MM.1S (cell line): ENCODE results near the gene AGAP2.

Experiments used
- DNase-seq: peaks from one replicate; pipeline ENCODE4 v3.0.0-alpha.2; 2015
- H2AFZ ChIP-seq: fragments of 300-600 bp; sonication (generic); 2 replicates; pipeline ENCODE4 v1.6.0; 2016; ENCODE audit warnings: antibody characterized with exemption, low read length
- H3F3A ChIP-seq: fragments of 300-600 bp; sonication (generic); 2 replicates; pipeline ENCODE4 v1.6.1; 2016; ENCODE audit warnings: mild to moderate bottlenecking, antibody characterized with exemption, low read length, moderate library complexity, mixed read lengths; ENCODE audit not compliant: insufficient read depth
- H3K27ac ChIP-seq: fragments of 300-600 bp; sonication (generic); 2 replicates; pipeline ENCODE4 v1.5.1; 2016; ENCODE audit warnings: mild to moderate bottlenecking, low read length
- H3K27me3 ChIP-seq: fragments of 300-600 bp; sonication (generic); replicated peaks from 2 replicates; pipeline ENCODE4 v1.6.0; 2016; ENCODE audit warnings: low read length; ENCODE audit not compliant: insufficient read depth
- H3K36me3 ChIP-seq: fragments of 300-600 bp; sonication (generic); replicated peaks from 2 replicates; pipeline ENCODE4 v1.6.1; 2016; ENCODE audit warnings: mild to moderate bottlenecking, low read length, mixed read lengths; ENCODE audit not compliant: insufficient read depth
- H3K4me1 ChIP-seq: fragments of 300-600 bp; sonication (generic); 2 replicates; pipeline ENCODE4 v1.6.1; 2016; ENCODE audit warnings: low read length, mixed read lengths
- H3K4me2 ChIP-seq: fragments of 300-600 bp; sonication (generic); 2 replicates; pipeline ENCODE4 v1.6.0; 2016; ENCODE audit warnings: low read depth, low read length
- H3K4me3 ChIP-seq: fragments of 300-600 bp; sonication (generic); 2 replicates; pipeline ENCODE4 v1.5.1; 2016; ENCODE audit warnings: low read length, mixed read lengths
- H3K79me2 ChIP-seq: fragments of 300-600 bp; sonication (generic); 2 replicates; pipeline ENCODE4 v1.6.1; 2016; ENCODE audit warnings: mixed run types, low read length, mixed read lengths
- H3K9ac ChIP-seq: fragments of 300-600 bp; sonication (generic); 2 replicates; pipeline ENCODE4 v1.6.1; 2016; ENCODE audit warnings: low read length, mixed read lengths
- H3K9me2 ChIP-seq: fragments of 300-600 bp; sonication (generic); replicated peaks from 2 replicates; pipeline ENCODE4 v1.6.1; 2016; ENCODE audit warnings: mild to moderate bottlenecking, low read length, mixed read lengths; ENCODE audit not compliant: insufficient read depth
- H3K9me3 ChIP-seq: fragments of 300-600 bp; sonication (generic); replicated peaks from 2 replicates; pipeline ENCODE4 v1.6.1; 2016; ENCODE audit warnings: mild to moderate bottlenecking, low read length, mixed read lengths; ENCODE audit not compliant: insufficient read depth
- H4K20me1 ChIP-seq: fragments of 300-600 bp; sonication (generic); 2 replicates; pipeline ENCODE4 v1.6.1; 2016; ENCODE audit warnings: mild to moderate bottlenecking, low read length, moderate library complexity, mixed read lengths; ENCODE audit not compliant: insufficient read depth
- CTCF ChIP-seq: fragments of 300-600 bp; sonication (generic); IDR thresholded peaks from 2 replicates; pipeline ENCODE4 v1.5.1; 2016; ENCODE audit warnings: antibody characterized with exemption, low read length, mixed read lengths
- EZH2 ChIP-seq: fragments of 300-600 bp; sonication (generic); optimal IDR thresholded peaks from 2 replicates; pipeline ENCODE3; 2017; ENCODE audit warnings: low read depth, mild to moderate bottlenecking, antibody characterized with exemption, low read length, mixed read lengths
- EZH2phosphoT487 ChIP-seq: fragments of 300-600 bp; sonication (generic); IDR thresholded peaks from 2 replicates; pipeline ENCODE4 v1.6.1; 2018; ENCODE audit warnings: antibody characterized with exemption, low read length

The AGAP2 gene

GRCh38 chr12:57708296-57708695 lies 30.2 kb downstream of the AGAP2 start:
- H3K4me3 ChIP-seq: no peak overlapping the region
- H2AFZ ChIP-seq: no peak overlapping the region
- H3K27me3 ChIP-seq: no peaks in the 10 kb centered on the region
- no peaks in the 10 kb centered on the region for H4K20me1 ChIP-seq
- H3K9me3 ChIP-seq: no peaks in the 10 kb centered on the region
- no peak for DNase-seq
- H3K9me2 ChIP-seq: no peaks in the 10 kb centered on the region
- H3K79me2 ChIP-seq: no peaks in the 10 kb centered on the region
- H3F3A ChIP-seq: no peaks in the 10 kb centered on the region
- no peaks in the 10 kb centered on the region for H3K4me1 ChIP-seq
- H3K9ac ChIP-seq: no peak overlapping the region
- TF ChIP-seq CTCF (no peak), EZH2 (no peak), EZH2phosphoT487 (no peak)
- H3K27ac ChIP-seq: no peak overlapping the region
- no peaks in the 10 kb centered on the region; the same call in 1 of the 2 replicates for H3K36me3 ChIP-seq
- H3K4me2 ChIP-seq: no peak overlapping the region

- H3K4me1 ChIP-seq: no peaks in the 10 kb centered on the region
- no peaks in the 10 kb centered on the region; the same call in 1 of the 2 replicates for H3K36me3 ChIP-seq
- no peaks in the 10 kb centered on the region for H3F3A ChIP-seq
- no peaks in the 10 kb centered on the region for H3K9me2 ChIP-seq
- no peak for TF ChIP-seq EZH2
- TF ChIP-seq EZH2phosphoT487: no peak
- no peak for TF ChIP-seq CTCF
- H2AFZ ChIP-seq: no peak overlapping the region
- H3K4me3 ChIP-seq: no peak overlapping the region
- DNase-seq: no peak
- no peaks in the 10 kb centered on the region for H3K9me3 ChIP-seq
- H3K27ac ChIP-seq: no peak overlapping the region
- H3K9ac ChIP-seq: no peak overlapping the region
- H4K20me1 ChIP-seq: no peaks in the 10 kb centered on the region
- H3K79me2 ChIP-seq: no peaks in the 10 kb centered on the region
- no peak overlapping the region for H3K4me2 ChIP-seq
- no peaks in the 10 kb centered on the region for H3K27me3 ChIP-seq
Measured at GRCh38 chr12:57707250-57707649, 31.3 kb downstream of the AGAP2 start.

- Histone ChIP-seq H3K4me1 (peaks cover under 1% of the 10 kb centered on the region; the same call in 1 of the 2 replicates), H3K4me3 (no peak overlapping the region), H3K27me3 (no peaks in the 10 kb centered on the region), H3F3A (no peaks in the 10 kb centered on the region), H4K20me1 (no peaks in the 10 kb centered on the region), H3K9me2 (no peaks in the 10 kb centered on the region), H3K36me3 (peaks cover 8% of the 10 kb centered on the region), H3K27ac (no peak overlapping the region), H3K4me2 (no peak overlapping the region), H3K79me2 (peaks cover 9% of the 10 kb centered on the region), H3K9me3 (no peaks in the 10 kb centered on the region), H2AFZ (no peak overlapping the region), H3K9ac (no peak overlapping the region)
- TF ChIP-seq CTCF: no peak
- no peak for TF ChIP-seq EZH2phosphoT487
- TF ChIP-seq EZH2: no peak
- DNase-seq: no peak
Measured at GRCh38 chr12:57700317-57700716, 38.2 kb downstream of the AGAP2 start.
